Tibial artery (tissue), 4 donors: ENCODE measurements around the gene GNG12.

Source experiments
- DNase-seq, 2 donors: peaks; one replicate each; pipeline ENCODE4 v3.0.0-alpha.2; 2019
- H3K27ac ChIP-seq, 2 donors: fragments of 200-600 bp; sonication (generic) in 1 of 2; 1 replicate in 1 of 2; 2 replicates in 1 of 2; pipeline ENCODE4 v1.5.1; 2018 to 2019; ENCODE audit warnings: mild to moderate bottlenecking in 1 of 2
- H3K27me3 ChIP-seq, 2 donors: fragments of 200-600 bp; sonication (generic) in 1 of 2; one replicate each; pipeline versions ENCODE4 v1.5.1 to v1.6.0; 2016 to 2019
- H3K36me3 ChIP-seq, 3 donors: fragments of 200-600 bp; sonication (generic) in 2 of 3; one replicate each; pipeline ENCODE4 v1.5.1; 2016 to 2019; ENCODE audit warnings: mild to moderate bottlenecking in 2 of 3
- H3K4me1 ChIP-seq, 4 donors: fragments of 200-600 bp; sonication (generic) in 2 of 4; 1 replicate in 3 of 4; 2 replicates in 1 of 4; pipeline ENCODE4 v1.5.1; 2016 to 2019
- H3K4me3 ChIP-seq, 2 donors: fragments of 200-600 bp; sonication (generic) in 1 of 2; 1 replicate in 1 of 2; 2 replicates in 1 of 2; pipeline ENCODE4 v1.5.1; 2018 to 2019; ENCODE audit warnings: mild to moderate bottlenecking in 2 of 2
- H3K9me3 ChIP-seq, 3 donors: fragments of 200-600 bp; sonication (generic) in 1 of 3; one replicate each; pipeline ENCODE4 v1.5.1; 2016 to 2019
- CTCF ChIP-seq, 2 experiments: fragments of 200-600 bp in 1 of 2; fragments of 450-650 bp in 1 of 2; IDR thresholded peaks; one replicate each; pipeline ENCODE4 v1.5.1; 2017 to 2019; ENCODE audit warnings: antibody characterized with exemption in 2 of 2, mild to moderate bottlenecking in 1 of 2, moderate library complexity in 1 of 2
- intact Hi-C: fragments of 100-400 bp; cut with DNase I; formaldehyde crosslinking; loops from one replicate; pipeline ENCODE4 v1.15.0; 2023; ENCODE audit warnings: low total_unique reads

GNG12 gene

GRCh38 chr1:67795179-67795912 is 37.9 kb downstream of the GNG12 start:
- TF ChIP-seq CTCF (IDR thresholded peaks at IDR 0.05): no peak
- no peak for DNase-seq
- Histone ChIP-seq H3K36me3 (no peaks in the 10 kb centered on the region), H3K27me3 (no peaks in the 10 kb centered on the region), H3K4me1 (peaks cover 0 to 76% (median 46%) of the 10 kb centered on the region in 4 donors), H3K9me3 (no peaks in the 10 kb centered on the region), H3K27ac (peak overlapping the region; percentile 69 to 76), H3K4me3 (no peak overlapping the region)
- intact Hi-C loops: no loop called here

GRCh38 chr1:67793562-67793961 is 39.7 kb downstream of the GNG12 start:
- no peak for TF ChIP-seq CTCF (IDR thresholded peaks at IDR 0.05)
- DNase-seq: no peak
- Histone ChIP-seq H3K4me1 (peaks cover 0 to 86% (median 54%) of the 10 kb centered on the region in 4 donors), H3K36me3 (no peaks in the 10 kb centered on the region), H3K27ac (peak overlapping the region; percentile 69 to 76), H3K4me3 (no peak overlapping the region), H3K9me3 (no peaks in the 10 kb centered on the region), H3K27me3 (no peaks in the 10 kb centered on the region)
- intact Hi-C loops: loop anchor here (5.0 kb wide), 1 partner anchor 34 kb away; no protein-coding TSS in a partner anchor

- no peaks in the 10 kb centered on the region for H3K9me3 ChIP-seq
- H3K4me3 ChIP-seq: no peak overlapping the region
- no peak for TF ChIP-seq CTCF (IDR thresholded peaks at IDR 0.05)
- H3K4me1 ChIP-seq: peaks cover 0 to 91% (median 58%) of the 10 kb centered on the region in 4 donors
- DNase-seq: no peak
- no peaks in the 10 kb centered on the region for H3K27me3 ChIP-seq
- H3K27ac ChIP-seq: peak overlapping the region; percentile 69 to 76
- intact Hi-C loops: loop anchor here (5.0 kb wide), 1 partner anchor 34 kb away; no protein-coding TSS in a partner anchor
- H3K36me3 ChIP-seq: no peaks in the 10 kb centered on the region
Measured at GRCh38 chr1:67792741-67793458, 40.4 kb downstream of the GNG12 start.

GRCh38 chr1:67792103-67792502 is 41.2 kb downstream of the GNG12 start:
- no peak overlapping the region for H3K4me3 ChIP-seq
- DNase-seq: no peak
- TF ChIP-seq CTCF (IDR thresholded peaks at IDR 0.05): no peak
- no peaks in the 10 kb centered on the region for H3K27me3 ChIP-seq
- intact Hi-C loops: loop anchor here (5.0 kb wide), 1 partner anchor 35 kb away; no protein-coding TSS in a partner anchor
- peaks cover 0 to 91% (median 62%) of the 10 kb centered on the region in 4 donors for H3K4me1 ChIP-seq
- H3K9me3 ChIP-seq: no peaks in the 10 kb centered on the region
- peak overlapping the region; percentile 69 to 76 for H3K27ac ChIP-seq
- H3K36me3 ChIP-seq: no peaks in the 10 kb centered on the region

GRCh38 chr1:67791686-67792085 is 41.6 kb downstream of the GNG12 start:
- Histone ChIP-seq H3K4me1 (peaks cover 0 to 92% (median 62%) of the 10 kb centered on the region in 4 donors), H3K27me3 (no peaks in the 10 kb centered on the region), H3K4me3 (no peak overlapping the region), H3K27ac (peak overlapping the region; percentile 69 to 76), H3K9me3 (no peaks in the 10 kb centered on the region), H3K36me3 (no peaks in the 10 kb centered on the region)
- intact Hi-C loops: loop anchor here (5.0 kb wide), 1 partner anchor 36 kb away; no protein-coding TSS in a partner anchor
- peak in 1 of 2 donors; percentile 58 for DNase-seq
- no peak for TF ChIP-seq CTCF (IDR thresholded peaks at IDR 0.05)
